H9 (cell line): ENCODE data around the gene GOLPH3L. TPM values are rescaled to one million over a fixed set of nuclear protein-coding genes. Genes with fewer than 3 reads are reported as not detected.
A peak's percentile ranks its signal among the peaks of the same experiment; 100 is the strongest.

ENCODE experiments used
- DNase-seq: peaks from one replicate; pipeline ENCODE4 v3.0.0-alpha.2; 2017
- H2AFZ ChIP-seq: one replicate; pipeline ENCODE4 v1.6.1; 2013; ENCODE audit warnings: mild to moderate bottlenecking, low read length, control low read depth, moderate library complexity
- H2AK5ac ChIP-seq: 2 replicates; pipeline ENCODE4 v1.6.1; 2013; ENCODE audit warnings: low read length, control low read depth, mixed read lengths; ENCODE audit not compliant: insufficient read length
- H2BK120ac ChIP-seq: one replicate; pipeline ENCODE4 v1.6.1; 2013; ENCODE audit warnings: low read depth, mild to moderate bottlenecking, low read length, control low read depth, inconsistent platforms; ENCODE audit not compliant: poor library complexity, severe bottlenecking
- H2BK12ac ChIP-seq: 2 replicates; pipeline ENCODE4 v1.6.1; 2013; ENCODE audit warnings: low read length, control low read depth, mixed read lengths, low read depth; ENCODE audit not compliant: insufficient read length
- H2BK15ac ChIP-seq: 2 replicates; pipeline ENCODE4 v1.6.1; 2013; ENCODE audit warnings: low read depth, low read length, control low read depth
- H2BK20ac ChIP-seq: one replicate; pipeline ENCODE4 v1.6.1; 2013; ENCODE audit warnings: low read depth, mild to moderate bottlenecking, low read length, control low read depth, inconsistent platforms; ENCODE audit not compliant: poor library complexity, severe bottlenecking
- H2BK5ac ChIP-seq: 2 replicates; pipeline ENCODE4 v1.6.1; 2013; ENCODE audit warnings: low read length, control low read depth, mixed read lengths; ENCODE audit not compliant: insufficient read length
- H3K14ac ChIP-seq: 2 replicates; pipeline ENCODE4 v1.6.1; 2013; ENCODE audit warnings: low read length, control low read depth; ENCODE audit not compliant: insufficient read depth
- H3K18ac ChIP-seq: 2 replicates; pipeline ENCODE4 v1.6.1; 2013; ENCODE audit warnings: low read depth, mild to moderate bottlenecking, mixed read lengths, low read length, control low read depth; ENCODE audit not compliant: insufficient read length
- H3K23ac ChIP-seq: 2 replicates; pipeline ENCODE4 v1.6.1; 2013; ENCODE audit warnings: low read length, control low read depth, mixed read lengths, low read depth; ENCODE audit not compliant: insufficient read length
- H3K23me2 ChIP-seq: 2 replicates; pipeline ENCODE4 v1.6.1; 2013; ENCODE audit warnings: low read depth, mild to moderate bottlenecking, mixed read lengths, low read length, control low read depth; ENCODE audit not compliant: insufficient read length, poor library complexity, severe bottlenecking
- H3K27ac ChIP-seq: 2 replicates; pipeline ENCODE4 v1.5.1; 2013; ENCODE audit warnings: low read length, control low read depth, mixed read lengths, low read depth; ENCODE audit not compliant: insufficient read length
- H3K27me3 ChIP-seq: 2 replicates; pipeline ENCODE4 v1.6.1; 2013; ENCODE audit warnings: low read length, control low read depth, inconsistent platforms; ENCODE audit not compliant: insufficient read depth
- H3K4ac ChIP-seq: 2 replicates; pipeline ENCODE4 v1.6.1; 2013; ENCODE audit warnings: low read depth, mild to moderate bottlenecking, control low read depth, inconsistent platforms, low read length, moderate library complexity
- H3K4me1 ChIP-seq: 2 replicates; pipeline ENCODE4 v1.6.1; 2013; ENCODE audit warnings: low read length, control low read depth, inconsistent platforms; ENCODE audit not compliant: insufficient read depth
- H3K4me2 ChIP-seq: 2 replicates; pipeline ENCODE4 v1.6.1; 2013; ENCODE audit warnings: low read length, control low read depth, mixed read lengths; ENCODE audit not compliant: insufficient read length, insufficient read depth
- H3K56ac ChIP-seq: 2 replicates; pipeline ENCODE4 v1.6.1; 2013; ENCODE audit warnings: low read depth, mild to moderate bottlenecking, mixed read lengths, low read length, control low read depth; ENCODE audit not compliant: insufficient read length
- H3K79me1 ChIP-seq: 2 replicates; pipeline ENCODE4 v1.6.1; 2013; ENCODE audit warnings: low read depth, mild to moderate bottlenecking, moderate library complexity, low read length, control low read depth, inconsistent platforms; ENCODE audit not compliant: insufficient read depth, poor library complexity, severe bottlenecking
- H3K79me2 ChIP-seq: 2 replicates; pipeline ENCODE4 v1.6.1; 2013; ENCODE audit warnings: low read length, control low read depth, inconsistent platforms; ENCODE audit not compliant: insufficient read depth
- H3K9ac ChIP-seq: 2 replicates; pipeline ENCODE4 v1.6.1; 2013; ENCODE audit warnings: low read length, control low read depth, mixed read lengths; ENCODE audit not compliant: insufficient read length; ENCODE audit errors: extremely low read depth
- H3K9me3 ChIP-seq: one replicate; pipeline ENCODE4 v1.6.1; 2013; ENCODE audit warnings: low read depth, low read length, inconsistent platforms; ENCODE audit not compliant: control insufficient read depth
- H3T11ph ChIP-seq: one replicate; pipeline ENCODE4 v1.6.1; 2013; ENCODE audit warnings: mild to moderate bottlenecking, low read length, control low read depth, inconsistent platforms
- H4K20me1 ChIP-seq: one replicate; pipeline ENCODE4 v1.6.1; 2013; ENCODE audit not compliant: control insufficient read depth, insufficient read length, insufficient read depth
- H4K5ac ChIP-seq: 2 replicates; pipeline ENCODE4 v1.6.1; 2013; ENCODE audit warnings: low read depth, mild to moderate bottlenecking, mixed read lengths, low read length, control low read depth; ENCODE audit not compliant: insufficient read length
- H4K8ac ChIP-seq: replicated peaks from 2 replicates; pipeline ENCODE4 v1.6.1; 2013; ENCODE audit warnings: low read length, control low read depth, mixed read lengths, low read depth; ENCODE audit not compliant: insufficient read length
- H4K91ac ChIP-seq: 2 replicates; pipeline ENCODE4 v1.6.1; 2013; ENCODE audit warnings: low read depth, mild to moderate bottlenecking, moderate library complexity, mixed read lengths, low read length, control low read depth; ENCODE audit not compliant: insufficient read length
- H3K27ac Mint-ChIP-seq, 3 experiments: 2 replicates in 2 of 3; 3 replicates in 1 of 3; pipeline ENCODE4 v1.8.0; 2020 to 2021; ENCODE audit warnings: mixed read lengths in 3 of 3, mild to moderate bottlenecking in 1 of 3, moderate library complexity in 1 of 3
- H3K27me3 Mint-ChIP-seq: 2 replicates; pipeline ENCODE4 v1.8.0; 2021; ENCODE audit warnings: low read depth, mild to moderate bottlenecking, moderate library complexity, mixed read lengths
- H3K36me3 Mint-ChIP-seq, 3 experiments: 2 replicates in 2 of 3; 3 replicates in 1 of 3; pipeline ENCODE4 v1.8.0; 2020 to 2021; ENCODE audit warnings: low read depth in 3 of 3, mixed read lengths in 3 of 3; ENCODE audit not compliant: insufficient read depth in 1 of 3
- H3K4me1 Mint-ChIP-seq, 2 experiments: 2 replicates each; pipeline ENCODE4 v1.8.0; 2020; ENCODE audit warnings: mixed read lengths in 2 of 2
- H3K4me3 Mint-ChIP-seq, 2 experiments: 2 replicates in 1 of 2; 3 replicates in 1 of 2; pipeline ENCODE4 v1.8.0; 2020 to 2021; ENCODE audit warnings: mild to moderate bottlenecking in 2 of 2, mixed read lengths in 2 of 2, moderate library complexity in 1 of 2
- H3K9me3 Mint-ChIP-seq, 2 experiments: 2 replicates in 1 of 2; 3 replicates in 1 of 2; pipeline ENCODE4 v1.8.0; 2020; ENCODE audit warnings: mild to moderate bottlenecking in 2 of 2, mixed read lengths in 2 of 2, moderate library complexity in 1 of 2
- WGBS: extraction: QIAGEN DNeasy Blood & Tissue Kit; methylation state at CpG from one replicate; pipeline ENCODE4 v1.1.7; 2013; ENCODE audit warnings: missing lambda C conversion rate, low lambda C conversion rate, mixed read lengths; ENCODE audit not compliant: insufficient read length; ENCODE audit errors: extremely low coverage; 5-methylcytosine and 5-hydroxymethylcytosine counted together
- total RNA-seq: library from RNA; stranded (reverse); gene quantifications from 2 replicates; pipeline ENCODE4 v1.2.1, GENCODE V29; 2021
- TF ChIP-seq, protein P1 (sequence below): fragments of 200-600 bp; sonication (generic); conservative IDR thresholded peaks from 3 replicates; pipeline ENCODE4 v1.8.0; 2021; ENCODE audit warnings: antibody characterized with exemption, mild to moderate bottlenecking

Gene GOLPH3L
- total RNA-seq, 1 experiment from 2014 or later, result 30.5 TPM

DNA sequence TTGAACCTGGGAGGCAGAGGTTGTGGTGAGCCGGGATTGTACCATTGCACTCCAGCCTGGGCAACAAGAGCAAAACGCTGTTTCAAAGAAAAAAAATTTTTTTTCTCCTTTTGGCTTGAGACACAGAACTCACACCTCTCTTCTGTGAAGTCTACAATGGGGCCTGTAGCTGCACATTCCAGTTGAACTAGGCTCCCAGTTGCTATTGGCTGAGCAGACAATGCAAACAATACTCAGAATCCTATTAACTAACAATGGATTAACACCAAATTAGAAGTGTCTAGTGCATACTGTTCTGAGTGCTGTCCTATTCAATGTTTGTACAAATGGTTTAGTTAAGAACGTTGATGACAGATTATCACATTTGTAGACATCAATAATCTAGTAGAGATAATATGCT lies 100.0 kb downstream of the GOLPH3L start:
- Histone ChIP-seq H3K79me2 (no peaks in the 10 kb centered on the region), H4K91ac (no peak overlapping the region), H2BK15ac (no peak overlapping the region), H3T11ph (no peak overlapping the region), H3K27me3 (no peaks in the 10 kb centered on the region), H3K23me2 (no peaks in the 10 kb centered on the region), H3K18ac (no peak overlapping the region), H2AK5ac (no peak overlapping the region), H3K4ac (no peak overlapping the region), H3K56ac (no peak overlapping the region), H2AFZ (no peak overlapping the region), H3K9me3 (no peaks in the 10 kb centered on the region), H3K14ac (no peak overlapping the region), H3K4me1 (no peaks in the 10 kb centered on the region), H4K5ac (no peak overlapping the region), H3K9ac (no peak overlapping the region), H2BK12ac (no peak overlapping the region), H3K27ac (no peak overlapping the region), H3K4me2 (no peak overlapping the region), H3K79me1 (no peaks in the 10 kb centered on the region), H3K23ac (no peak overlapping the region), H4K20me1 (no peaks in the 10 kb centered on the region), H2BK120ac (no peak overlapping the region), H4K8ac (no peak overlapping the region), H2BK5ac (no peak overlapping the region), H2BK20ac (no peak overlapping the region)
- Mint-ChIP-seq H3K4me3 (no peak overlapping the region), H3K4me1 (peaks cover 0 to 17% of the 10 kb centered on the region in 2 experiments), H3K9me3 (peaks cover 11 to 15% of the 10 kb centered on the region in 2 experiments), H3K36me3 (peaks cover 23 to 36% (median 25%) of the 10 kb centered on the region in 3 experiments), H3K27me3 (no peaks in the 10 kb centered on the region), H3K27ac (peak overlapping the region in 1 of 3 experiments; percentile 63; a peak in 1 of 7 replicates)
- DNase-seq, result no peak
- TF ChIP-seq, protein P1, sequence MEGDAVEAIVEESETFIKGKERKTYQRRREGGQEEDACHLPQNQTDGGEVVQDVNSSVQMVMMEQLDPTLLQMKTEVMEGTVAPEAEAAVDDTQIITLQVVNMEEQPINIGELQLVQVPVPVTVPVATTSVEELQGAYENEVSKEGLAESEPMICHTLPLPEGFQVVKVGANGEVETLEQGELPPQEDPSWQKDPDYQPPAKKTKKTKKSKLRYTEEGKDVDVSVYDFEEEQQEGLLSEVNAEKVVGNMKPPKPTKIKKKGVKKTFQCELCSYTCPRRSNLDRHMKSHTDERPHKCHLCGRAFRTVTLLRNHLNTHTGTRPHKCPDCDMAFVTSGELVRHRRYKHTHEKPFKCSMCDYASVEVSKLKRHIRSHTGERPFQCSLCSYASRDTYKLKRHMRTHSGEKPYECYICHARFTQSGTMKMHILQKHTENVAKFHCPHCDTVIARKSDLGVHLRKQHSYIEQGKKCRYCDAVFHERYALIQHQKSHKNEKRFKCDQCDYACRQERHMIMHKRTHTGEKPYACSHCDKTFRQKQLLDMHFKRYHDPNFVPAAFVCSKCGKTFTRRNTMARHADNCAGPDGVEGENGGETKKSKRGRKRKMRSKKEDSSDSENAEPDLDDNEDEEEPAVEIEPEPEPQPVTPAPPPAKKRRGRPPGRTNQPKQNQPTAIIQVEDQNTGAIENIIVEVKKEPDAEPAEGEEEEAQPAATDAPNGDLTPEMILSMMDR, result no peak
- no CpG with 5 or more reads among the region's 3 CpGs for WGBS

Other genes starting within 250 kb of the GOLPH3L start
- 36.5 and 38.8 TPM in 2 replicates for gene TARS2, start 209.7 kb downstream of the GOLPH3L start, total RNA-seq
- 0.88 and 1.4 TPM in 2 replicates for gene ECM1, start 189.0 kb downstream of the GOLPH3L start, total RNA-seq
- gene FALEC, start 181.4 kb downstream of the GOLPH3L start, total RNA-seq, result not detected in 2 replicates
- 4.6 and 6.1 TPM in 2 replicates for gene ADAMTSL4, start 147.7 kb downstream of the GOLPH3L start, total RNA-seq
- gene MCL1, start 117.5 kb downstream of the GOLPH3L start, total RNA-seq, result 247 and 250 TPM in 2 replicates
- gene ENSA, start 67.5 kb downstream of the GOLPH3L start, total RNA-seq, result 212 and 218 TPM in 2 replicates
- not detected in 2 replicates for gene HORMAD1, start 23.7 kb upstream of the GOLPH3L start, total RNA-seq
- not detected in 2 replicates for gene CTSS, start 68.6 kb upstream of the GOLPH3L start, total RNA-seq
- gene CTSK, start 111.1 kb upstream of the GOLPH3L start, total RNA-seq, result 4.2 and 4.3 TPM in 2 replicates
- gene ARNT, start 179.4 kb upstream of the GOLPH3L start, total RNA-seq, result 19.1 and 22.7 TPM in 2 replicates
- not detected in 2 replicates for gene CTXND2, start 190.0 kb upstream of the GOLPH3L start, total RNA-seq
- 62.1 and 62.7 TPM in 2 replicates for gene SETDB1, start 229.2 kb upstream of the GOLPH3L start, total RNA-seq